ENCODE measurements around the gene SNX30.
A peak's percentile ranks its signal among the peaks of the same experiment; 100 is the strongest.

SNX30 gene

DNA sequence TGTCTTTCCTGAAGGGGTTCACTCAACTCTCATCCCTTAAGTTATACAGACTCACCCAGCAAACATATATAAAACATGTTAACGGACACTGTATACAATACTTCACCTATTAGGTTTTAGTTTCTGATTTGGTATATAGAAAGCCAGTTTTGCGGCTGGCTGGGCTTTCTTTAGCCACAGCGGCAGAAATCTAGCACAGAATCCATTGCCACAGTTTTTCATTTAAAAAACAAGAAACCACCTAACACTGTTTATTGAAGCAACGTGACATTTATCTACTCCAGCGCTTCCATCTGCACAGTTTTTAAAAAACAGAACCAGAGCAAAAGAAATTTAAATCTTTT lies 67.3 kb downstream of the SNX30 start:
- DNase-seq (ENCODE audit: low read depth) = no peak
- TF ChIP-seq, protein P1, sequence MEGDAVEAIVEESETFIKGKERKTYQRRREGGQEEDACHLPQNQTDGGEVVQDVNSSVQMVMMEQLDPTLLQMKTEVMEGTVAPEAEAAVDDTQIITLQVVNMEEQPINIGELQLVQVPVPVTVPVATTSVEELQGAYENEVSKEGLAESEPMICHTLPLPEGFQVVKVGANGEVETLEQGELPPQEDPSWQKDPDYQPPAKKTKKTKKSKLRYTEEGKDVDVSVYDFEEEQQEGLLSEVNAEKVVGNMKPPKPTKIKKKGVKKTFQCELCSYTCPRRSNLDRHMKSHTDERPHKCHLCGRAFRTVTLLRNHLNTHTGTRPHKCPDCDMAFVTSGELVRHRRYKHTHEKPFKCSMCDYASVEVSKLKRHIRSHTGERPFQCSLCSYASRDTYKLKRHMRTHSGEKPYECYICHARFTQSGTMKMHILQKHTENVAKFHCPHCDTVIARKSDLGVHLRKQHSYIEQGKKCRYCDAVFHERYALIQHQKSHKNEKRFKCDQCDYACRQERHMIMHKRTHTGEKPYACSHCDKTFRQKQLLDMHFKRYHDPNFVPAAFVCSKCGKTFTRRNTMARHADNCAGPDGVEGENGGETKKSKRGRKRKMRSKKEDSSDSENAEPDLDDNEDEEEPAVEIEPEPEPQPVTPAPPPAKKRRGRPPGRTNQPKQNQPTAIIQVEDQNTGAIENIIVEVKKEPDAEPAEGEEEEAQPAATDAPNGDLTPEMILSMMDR (IDR thresholded peaks at IDR 0.05; ENCODE audit: low read depth, low read length, missing control alignments) = no peak
- H3K4me3 ChIP-seq (ENCODE audit: low read depth, low read length) = no peak overlapping the region

DNA sequence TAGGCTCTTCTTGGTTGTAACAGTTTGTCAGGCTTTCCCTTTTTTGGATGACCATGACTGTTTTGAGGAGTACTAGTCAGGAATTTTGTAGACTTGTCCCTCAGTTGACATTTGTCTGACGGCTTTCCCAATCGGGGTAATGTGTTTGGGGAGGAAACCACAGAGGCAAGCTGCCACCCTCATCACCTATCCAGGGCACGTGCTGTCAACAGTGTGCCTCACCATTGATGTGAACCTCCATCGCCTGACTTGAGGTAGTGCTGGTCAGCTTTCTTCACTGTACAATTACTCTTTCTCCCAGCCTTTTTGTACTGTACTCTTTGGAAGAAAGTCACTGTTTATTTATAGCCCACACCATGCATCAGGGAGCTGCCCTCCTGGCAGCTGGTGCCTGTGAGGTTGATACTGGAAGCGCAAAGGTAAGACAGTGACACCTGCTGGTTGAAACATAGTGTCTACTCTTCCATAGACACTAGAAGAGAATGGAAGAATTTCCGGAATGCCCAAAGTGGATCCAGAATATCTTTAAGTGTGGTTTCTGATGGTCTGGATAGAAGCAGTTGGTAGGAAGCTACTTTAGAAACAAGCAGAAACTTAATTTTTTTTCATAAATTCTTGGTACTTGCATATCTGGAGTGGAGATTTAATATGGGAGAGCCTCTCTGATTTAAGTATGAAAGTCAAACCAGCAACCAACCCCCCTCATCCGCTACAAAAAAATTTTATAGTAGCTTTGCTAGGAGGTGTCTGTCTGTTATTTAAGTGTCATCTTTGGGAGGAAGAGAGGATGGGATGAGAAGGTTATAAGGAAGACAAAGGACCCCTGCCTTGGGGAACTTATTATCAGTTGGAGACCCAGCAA lies 69.3 kb downstream of the SNX30 start:
- H3K4me3 ChIP-seq (ENCODE audit: low read depth, low read length) = no peak overlapping the region
- TF ChIP-seq, protein P1 (IDR thresholded peaks at IDR 0.05; ENCODE audit: low read depth, low read length, missing control alignments) = peak; percentile 81
- DNase-seq (ENCODE audit: low read depth) = no peak

DNA sequence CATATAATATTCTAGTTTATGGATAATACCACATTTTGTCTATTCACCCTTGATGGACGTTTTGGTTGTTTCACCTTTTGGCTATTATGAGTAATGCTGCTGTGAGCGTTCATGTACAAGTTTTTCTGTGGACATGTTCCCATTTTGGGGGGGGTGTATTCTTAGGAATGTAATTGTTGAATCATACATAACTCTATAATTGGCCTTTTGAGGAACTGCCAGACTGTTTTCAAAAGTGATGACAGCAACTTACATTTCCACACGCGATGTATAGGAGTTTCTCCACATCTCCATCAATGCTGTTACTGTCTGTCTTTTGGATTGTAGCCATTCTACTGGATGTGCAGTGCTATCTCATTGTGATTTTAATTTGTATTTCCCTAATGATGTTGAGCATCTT lies 70.3 kb downstream of the SNX30 start:
- DNase-seq (ENCODE audit: low read depth) = no peak
- H3K4me3 ChIP-seq (ENCODE audit: low read depth, low read length) = no peak overlapping the region
- TF ChIP-seq, protein P1 (IDR thresholded peaks at IDR 0.05; ENCODE audit: low read depth, low read length, missing control alignments) = no peak

DNA sequence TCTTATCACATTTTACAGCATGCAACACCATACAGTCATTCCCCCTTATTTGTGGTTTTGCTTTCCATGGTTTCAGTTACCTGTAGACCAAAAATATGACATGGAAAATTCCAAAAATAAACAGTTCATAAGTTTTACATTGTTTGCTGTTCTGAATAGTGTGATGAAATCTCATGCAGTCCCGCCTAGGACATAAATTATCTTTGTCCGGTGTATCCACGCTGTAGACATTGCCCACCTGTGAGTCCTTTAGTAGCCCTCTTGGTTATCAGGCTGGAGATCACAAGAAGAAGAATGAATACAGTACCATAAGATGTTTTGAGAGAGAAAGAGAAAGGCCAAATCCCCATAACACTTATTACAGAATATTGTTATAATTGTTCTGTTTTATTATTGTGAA lies 72.1 kb downstream of the SNX30 start:
- DNase-seq (ENCODE audit: low read depth) = no peak
- no peak overlapping the region for H3K4me3 ChIP-seq (ENCODE audit: low read depth, low read length)
- TF ChIP-seq, protein P1 (IDR thresholded peaks at IDR 0.05; ENCODE audit: low read depth, low read length, missing control alignments) = no peak

DNA sequence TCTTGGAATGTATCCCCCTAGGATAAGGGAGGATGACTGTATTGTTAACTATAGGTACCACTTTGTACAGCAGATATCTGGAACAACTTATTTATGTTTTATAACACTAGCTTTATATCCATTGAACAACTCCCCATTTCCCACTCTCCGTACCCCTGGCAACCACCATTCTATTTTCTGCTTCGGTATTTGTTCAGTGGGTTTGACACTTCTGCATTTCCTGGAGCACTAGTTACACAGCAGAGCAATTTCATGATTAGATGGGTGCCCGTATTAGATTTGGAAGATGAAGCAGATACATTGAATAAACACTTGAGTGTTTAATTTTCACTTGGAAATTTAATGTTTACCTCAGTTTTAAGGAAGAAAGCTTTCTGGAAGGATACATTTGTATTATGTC lies 72.7 kb downstream of the SNX30 start:
- DNase-seq (ENCODE audit: low read depth) = no peak
- TF ChIP-seq, protein P1 (IDR thresholded peaks at IDR 0.05; ENCODE audit: low read depth, low read length, missing control alignments) = no peak
- H3K4me3 ChIP-seq (ENCODE audit: low read depth, low read length) = no peak overlapping the region

DNA sequence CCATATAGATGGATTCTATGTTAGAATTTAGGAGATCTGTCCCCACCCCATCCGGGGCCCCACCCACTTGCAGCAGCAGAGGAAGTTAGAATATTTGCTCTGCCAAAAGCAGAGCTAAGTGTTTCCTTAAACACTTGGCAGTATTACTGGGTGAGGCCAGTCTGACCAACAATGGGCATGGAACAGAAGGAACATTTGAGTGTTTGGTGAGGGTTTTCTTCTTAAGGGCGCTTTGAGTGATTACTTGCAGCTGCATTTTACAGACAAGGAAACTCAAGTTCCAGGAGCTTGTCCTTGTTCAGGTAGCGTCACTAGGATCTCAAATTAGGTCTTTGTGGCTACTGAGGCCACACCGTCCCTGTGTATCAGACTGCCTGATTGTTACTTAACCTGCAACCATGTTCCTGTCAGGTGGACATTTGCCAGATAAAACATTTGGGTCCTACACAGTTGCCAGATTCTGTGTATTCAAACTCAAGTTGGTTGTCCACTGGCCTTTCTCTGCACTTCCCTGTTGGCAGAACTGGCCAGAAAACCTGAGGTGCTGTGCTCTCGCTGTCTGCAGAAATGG lies 80.8 kb downstream of the SNX30 start:
- TF ChIP-seq, protein P1 (IDR thresholded peaks at IDR 0.05; ENCODE audit: low read depth, low read length, missing control alignments) = no peak
- DNase-seq (ENCODE audit: low read depth) = no peak
- H3K4me3 ChIP-seq (ENCODE audit: low read depth, low read length) = no peak overlapping the region

DNA sequence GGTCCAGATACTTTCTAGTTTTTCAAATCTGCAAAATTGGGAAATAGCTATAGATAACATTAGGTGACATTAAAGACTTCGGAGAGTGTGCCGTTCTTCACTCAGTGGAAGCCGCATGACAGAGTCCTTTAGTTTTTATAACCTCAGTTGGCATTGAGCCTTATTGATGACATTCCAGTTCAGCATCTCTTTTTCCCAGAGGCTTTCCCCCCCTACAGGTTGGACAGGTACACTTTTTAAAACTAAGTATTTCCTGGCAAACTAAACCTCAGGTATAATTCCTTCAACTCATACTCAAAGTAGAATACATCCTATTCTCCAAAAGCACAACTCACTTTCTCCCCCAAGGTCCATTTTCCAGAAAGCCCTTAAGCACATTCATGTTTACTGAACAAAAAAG lies 81.4 kb downstream of the SNX30 start:
- DNase-seq (ENCODE audit: low read depth) = no peak
- H3K4me3 ChIP-seq (ENCODE audit: low read depth, low read length) = no peak overlapping the region

More for the DNA sequence above, 81.4 kb downstream of the SNX30 start:
- TF ChIP-seq, protein P1 (IDR thresholded peaks at IDR 0.05; ENCODE audit: low read depth, low read length, missing control alignments) = no peak
